PC-9 (cell line): ENCODE data around the gene ZCCHC14. TPM values are rescaled to one million over a fixed set of nuclear protein-coding genes. Genes with fewer than 3 reads are reported as not detected.

Experiments
- Bru-seq: library from RNA; stranded (reverse); fragments of 400-500 nt; gene quantifications from one replicate; lab custom pipeline; 2021; lab: Mats Ljungman, UMichigan
- BruChase-seq, 2 experiments: library from RNA; stranded (reverse); fragments of 400-500 nt; gene quantifications; one replicate each; lab custom pipeline; 2021; lab: Mats Ljungman, UMichigan
- BruUV-seq: library from RNA; stranded (reverse); fragments of 400-500 nt; replicated peaks from 2 replicates; lab custom pipeline; 2021; lab: Mats Ljungman, UMichigan
- CTCF ChIA-PET: fragments of 300-600 bp; sonication (Branson Sonifier 250); formaldehyde crosslinking; loops from one replicate; lab custom pipeline; 2022; ENCODE audit warnings: antibody characterized with exemption; lab: Charles Lee
- POLR2A ChIA-PET: fragments of 300-600 bp; sonication (Branson Sonifier 250); formaldehyde crosslinking; loops from one replicate; lab custom pipeline; 2022; ENCODE audit warnings: antibody characterized with exemption; ENCODE audit not compliant: unreplicated experiment; lab: Charles Lee
- DNase-seq, 2 experiments: peaks; one replicate each; pipeline versions ENCODE4 v3.0.0 to v3.0.0-alpha.2; 2015 to 2022; ENCODE audit warnings: mixed read lengths in 1 of 2
- H2AFZ ChIP-seq: fragments of 200-600 bp; sonication (generic); 2 replicates; pipeline ENCODE4 v1.8.1; 2017; ENCODE audit warnings: antibody characterized with exemption
- H3F3A ChIP-seq: fragments of 200-600 bp; sonication (generic); 2 replicates; pipeline ENCODE4 v1.8.1; 2017; ENCODE audit warnings: antibody characterized with exemption, mild to moderate bottlenecking, low read depth; ENCODE audit not compliant: insufficient read depth
- H3K27ac ChIP-seq: fragments of 200-600 bp; sonication (generic); 2 replicates; pipeline ENCODE4 v1.6.1; 2016; ENCODE audit warnings: mixed run types
- H3K27me3 ChIP-seq: fragments of 200-600 bp; sonication (generic); 2 replicates; pipeline ENCODE4 v1.6.1; 2016; ENCODE audit warnings: low read depth, mixed run types; ENCODE audit not compliant: insufficient read depth
- H3K36me3 ChIP-seq: fragments of 200-600 bp; sonication (generic); 2 replicates; pipeline ENCODE4 v1.6.1; 2016; ENCODE audit warnings: low read depth, mixed run types
- H3K4me1 ChIP-seq: fragments of 200-600 bp; sonication (generic); replicated peaks from 2 replicates; pipeline ENCODE4 v1.6.1; 2016; ENCODE audit warnings: mixed run types; ENCODE audit not compliant: insufficient read depth
- H3K4me2 ChIP-seq: fragments of 200-600 bp; sonication (generic); 2 replicates; pipeline ENCODE4 v1.6.1; 2017; ENCODE audit warnings: mixed run types
- H3K4me3 ChIP-seq: fragments of 200-600 bp; sonication (generic); 2 replicates; pipeline ENCODE4 v1.6.1; 2016; ENCODE audit warnings: mixed run types
- H3K79me2 ChIP-seq: fragments of 200-600 bp; sonication (generic); 2 replicates; pipeline ENCODE4 v1.6.1; 2017; ENCODE audit warnings: low read depth, mixed run types
- H3K9me2 ChIP-seq: fragments of 200-600 bp; sonication (generic); 2 replicates; pipeline ENCODE4 v1.8.1; 2017; ENCODE audit warnings: mild to moderate bottlenecking; ENCODE audit not compliant: insufficient read depth
- H3K9me3 ChIP-seq: fragments of 200-600 bp; sonication (generic); 2 replicates; pipeline ENCODE4 v1.8.1; 2016; ENCODE audit warnings: low read depth; ENCODE audit not compliant: insufficient read depth
- H4K20me1 ChIP-seq: fragments of 200-600 bp; sonication (generic); 2 replicates; pipeline ENCODE4 v1.8.1; 2017; ENCODE audit not compliant: insufficient read depth
- CTCF ChIP-seq: fragments of 200-600 bp; sonication (generic); conservative IDR thresholded peaks from 2 replicates; pipeline ENCODE4 v1.6.1; 2017; ENCODE audit warnings: mixed run types, antibody characterized with exemption, mild to moderate bottlenecking, moderate library complexity
- EZH2 ChIP-seq: fragments of 200-600 bp; sonication (generic); IDR thresholded peaks from 2 replicates; pipeline ENCODE4 v1.8.0; 2017; ENCODE audit warnings: antibody characterized with exemption, low read depth
- intact Hi-C: fragments of 100-400 bp; cut with micrococcal nuclease; formaldehyde crosslinking; loops from one replicate; pipeline ENCODE4 v1.10.0; 2022; ENCODE audit not compliant: unreplicated experiment
- long read RNA-seq: library from polyadenylated mRNA; stranded (forward); transcript quantifications from one replicate; pipeline ENCODE4 v2.0.0, GENCODE V29; 2022
- total RNA-seq: library from RNA; stranded (reverse); gene quantifications from 2 replicates; pipeline ENCODE4 v1.2.3, GENCODE V29; 2021

Gene ZCCHC14
- total RNA-seq (17.9 and 19.2 TPM in 2 replicates), Bru-seq, nascent RNA (percentile 70 among the genes with signal in this experiment), BruChase-seq, experiment 1, labeled RNA remaining after a 2-hour chase (percentile 74 among the genes with signal in this experiment), BruChase-seq, experiment 2, labeled RNA remaining after a 6-hour chase (percentile 73 among the genes with signal in this experiment)
- long read RNA-seq, partial matches to known transcripts: 3 of 5 reads
- long read RNA-seq, other reads (novel, unspliced or antisense): 2 of 5 reads

- peak; percentile 89 to 97 for DNase-seq
- peaks cover 10% of the 10 kb centered on the region; the same call in 1 of the 2 replicates for H4K20me1 ChIP-seq
- H3K4me1 ChIP-seq: peaks cover 12% of the 10 kb centered on the region; the same call in 1 of the 2 replicates
- intact Hi-C loops: loop anchor here (1.0 kb wide), 1 partner anchor 32 kb away; no protein-coding TSS in a partner anchor
- ChIA-PET CTCF (no interaction called here), POLR2A (no interaction called here)
- peak within 1 kb of the TSS; percentile 82 for H3K4me2 ChIP-seq
- no peaks in the 10 kb centered on the region for H3K36me3 ChIP-seq
- no peaks in the 10 kb centered on the region for H3K27me3 ChIP-seq
- no peak within 1 kb of the TSS for H3K27ac ChIP-seq
- peak within 1 kb of the TSS; percentile 86 for H2AFZ ChIP-seq
- peaks cover 34% of the 10 kb centered on the region for H3K79me2 ChIP-seq
- no TSS peak for BruUV-seq
- TF ChIP-seq EZH2: no peak
- no peak for TF ChIP-seq CTCF
- no peaks in the 10 kb centered on the region for H3K9me3 ChIP-seq
- H3F3A ChIP-seq: no peaks in the 10 kb centered on the region
- no peaks in the 10 kb centered on the region for H3K9me2 ChIP-seq
- H3K4me3 ChIP-seq: peak within 1 kb of the TSS; percentile 67
These were observed at the start of gene ZCCHC14 for GRCh38 chr16:87492721-87493607. TSS of gene ZCCHC14 (minus strand) at chr16:87493024. CDS start at chr16:87492238, 786 bp downstream.

GRCh38 chr16:87541872-87542234 is 49.0 kb upstream of the ZCCHC14 start:
- no peak overlapping the region for H3K27ac ChIP-seq
- BruUV-seq: no TSS peak
- intact Hi-C loops: no loop called here
- CTCF ChIA-PET: interaction anchor here (0.5 kb wide), 1 partner anchor 1023 kb away, joined by 10 read pairs; no protein-coding TSS in a partner anchor
- POLR2A ChIA-PET: no interaction called here
- H3K79me2 ChIP-seq: no peaks in the 10 kb centered on the region
- no peak for TF ChIP-seq EZH2
- no peak for TF ChIP-seq CTCF
- DNase-seq: no peak
- H3F3A ChIP-seq: no peaks in the 10 kb centered on the region
- H3K36me3 ChIP-seq: no peaks in the 10 kb centered on the region
- no peaks in the 10 kb centered on the region for H3K9me2 ChIP-seq
- H3K4me3 ChIP-seq: no peak overlapping the region
- no peak overlapping the region for H3K4me2 ChIP-seq
- peaks cover 100% of the 10 kb centered on the region for H3K27me3 ChIP-seq
- no peak overlapping the region for H2AFZ ChIP-seq
- no peaks in the 10 kb centered on the region for H4K20me1 ChIP-seq
- no peaks in the 10 kb centered on the region; the same call in 1 of the 2 replicates for H3K9me3 ChIP-seq
- no peaks in the 10 kb centered on the region for H3K4me1 ChIP-seq

GRCh38 chr16:87541147-87541871 is 48.5 kb upstream of the ZCCHC14 start:
- Histone ChIP-seq H3K4me1 (no peaks in the 10 kb centered on the region), H3K9me2 (no peaks in the 10 kb centered on the region), H2AFZ (no peak overlapping the region), H3K27me3 (peaks cover 100% of the 10 kb centered on the region), H3K36me3 (no peaks in the 10 kb centered on the region), H3K4me3 (no peak overlapping the region), H3K79me2 (no peaks in the 10 kb centered on the region), H3K4me2 (no peak overlapping the region), H3K9me3 (no peaks in the 10 kb centered on the region; the same call in 1 of the 2 replicates), H3F3A (no peaks in the 10 kb centered on the region), H4K20me1 (no peaks in the 10 kb centered on the region), H3K27ac (no peak overlapping the region)
- intact Hi-C loops: no loop called here
- POLR2A ChIA-PET: no interaction called here
- no TSS peak for BruUV-seq
- DNase-seq: no peak
- TF ChIP-seq CTCF: no peak
- no peak for TF ChIP-seq EZH2
- CTCF ChIA-PET: interaction anchor here (0.5 kb wide), 1 partner anchor 1023 kb away, joined by 10 read pairs; no protein-coding TSS in a partner anchor
